Measurements from ENCODE around the gene HTD2. TPM values are rescaled to one million over a fixed set of nuclear protein-coding genes. Genes with fewer than 3 reads are reported as not detected.

The HTD2 gene
- total and polyA plus RNA-seq, 2 donors (not counting 3 experiments of a cell fraction or from before 2014, with no cell fraction given) = 8.2 to 10.3 TPM

- Histone ChIP-seq H3K9me3 (replicated peaks; ENCODE audit: control insufficient read depth, insufficient read depth, low read length) (no peaks in the 10 kb centered on the region), H3K9ac (replicated peaks; ENCODE audit: extremely low read depth, insufficient read depth, low read length) (no peak overlapping the region), H3K36me3 (ENCODE audit: control insufficient read depth in 2 of 2, extremely low read depth in 1 of 2, insufficient read depth in 2 of 2, low read length in 2 of 2) (no peaks in the 10 kb centered on the region), H3K27me3 (ENCODE audit: control insufficient read depth in 2 of 2, insufficient read depth in 2 of 2, low read length in 2 of 2) (no peaks in the 10 kb centered on the region), H3K79me2 (ENCODE audit: control insufficient read depth, insufficient read depth, low read length) (no peaks in the 10 kb centered on the region), H3K4me3 (replicated peaks in 1 of 3; ENCODE audit: insufficient read depth in 1 of 3, low read depth in 1 of 3, low read length in 3 of 3) (no peak overlapping the region), H3K9me1 (replicated peaks; ENCODE audit: control insufficient read depth, extremely low read depth, insufficient read depth, low read length) (no peaks in the 10 kb centered on the region), H3K4me2 (ENCODE audit: insufficient read depth, low read length) (peak overlapping the region; percentile 39), H3K27ac (ENCODE audit: insufficient read depth, low read depth, low read length) (peak overlapping the region; percentile 14), H4K20me1 (replicated peaks; ENCODE audit: control insufficient read depth, extremely low read depth, insufficient read depth, low read length) (no peaks in the 10 kb centered on the region), H2AFZ (ENCODE audit: low read depth, low read length) (no peak overlapping the region), H3K4me1 (ENCODE audit: control insufficient read depth, extremely low read depth, insufficient read depth, low read length) (peaks cover 19% of the 10 kb centered on the region)
- DNase-seq (ENCODE audit: low read depth, low spot score) (peak; percentile 70), FAIRE-seq (peak; percentile 49)
- dilution Hi-C loops (cut with MboI; ENCODE audit: extremely low pct_ligation_motif_present, low sequenced_read_pairs) (no loop called here), intact Hi-C loops (cut with micrococcal nuclease) (loop anchor here (2.0 kb wide), 1 partner anchor 303 kb away; no protein-coding TSS in a partner anchor)
- TF ChIP-seq POLR2A (IDR thresholded peaks at IDR 0.05; ENCODE audit: low read depth, low read length) = no peak
- TF ChIP-seq MAX (IDR thresholded peaks at IDR 0.05; ENCODE audit: insufficient read depth, insufficient read length) = no peak
- no peak for TF ChIP-seq FOS (IDR thresholded peaks at IDR 0.05; ENCODE audit: borderline replicate concordance, insufficient read depth, low read length)
- TF ChIP-seq JUN (IDR thresholded peaks at IDR 0.05; ENCODE audit: borderline replicate concordance, insufficient read depth, insufficient read length, low read depth) = no peak
- no peak for TF ChIP-seq CTCF (IDR thresholded peaks at IDR 0.05; ENCODE audit: extremely low read depth in 1 of 2, insufficient read depth in 1 of 2, low read depth in 1 of 2, low read length in 2 of 2)
- no peak for TF ChIP-seq EZH2 (IDR thresholded peaks at IDR 0.05; ENCODE audit: borderline replicate concordance, low read depth, low read length, severe bottlenecking)
- TF ChIP-seq MYC (IDR thresholded peaks at IDR 0.05; ENCODE audit: low read depth, low read length) = no peak
- TF ChIP-seq POLR2AphosphoS5 (IDR thresholded peaks at IDR 0.05; ENCODE audit: insufficient read depth, low read depth, low read length) = no peak
- no peak for TF ChIP-seq GATA2 (IDR thresholded peaks at IDR 0.05; ENCODE audit: insufficient read depth, insufficient read length, low read depth, low read length)
- ChIA-PET CTCF (interaction anchor here (1.4 to 4.2 kb wide), 5 partner anchors 9 to 92 kb away, joined by 3 to 16 read pairs (median 4); partner anchors contain the start of genes HTD2 and RPP14), POLR2A (interaction anchor here (1.2 kb wide), 1 partner anchor 20 kb away, joined by 3 read pairs; the partner anchor contains the start of gene RPP14)
- no TSS peak for BruUV-seq (replicated peaks)
Measured at GRCh38 chr3:58325525-58325992, 19.2 kb downstream of the HTD2 start.

Measured in endothelial cell of umbilical vein (primary cell).